H1 (cell line): Measurements from ENCODE around the gene SCARB2. TPM values are rescaled to one million over a fixed set of nuclear protein-coding genes. Genes with fewer than 3 reads are reported as not detected.
A peak's percentile ranks its signal among the peaks of the same experiment; 100 is the strongest.

Experiments used
- CTCF ChIA-PET: fragments of 300-600 bp; sonication (Branson Sonifier 250); formaldehyde crosslinking; loops from one replicate; lab custom pipeline; 2021; ENCODE audit not compliant: partially characterized antibody; lab: Charles Lee
- POLR2A ChIA-PET: fragments of 300-600 bp; sonication (Branson Sonifier 250); formaldehyde crosslinking; loops from one replicate; lab custom pipeline; 2021; ENCODE audit warnings: inconsistent platforms; ENCODE audit not compliant: partially characterized antibody; lab: Charles Lee
- DNase-seq, 2 experiments: peaks; one replicate each; pipeline versions ENCODE4 v3.0.0 to v3.0.0-alpha.2; 2010 to 2022; ENCODE audit warnings: low spot score in 2 of 2, low read depth in 1 of 2, mixed read lengths in 1 of 2
- FAIRE-seq: peaks from 2 replicates; lab custom pipeline; 2011; peaks lifted over from hg19 to GRCh38; lab: Jason Lieb, UNC
- H2AFZ ChIP-seq: 2 replicates; pipeline ENCODE4 v1.8.1; 2012; ENCODE audit warnings: low read length, inconsistent platforms
- H2AK5ac ChIP-seq: 2 replicates; pipeline ENCODE4 v1.6.1; 2013; ENCODE audit warnings: low read depth, low read length
- H2BK120ac ChIP-seq: replicated peaks from 2 replicates; pipeline ENCODE3; 2013; ENCODE audit warnings: low read depth, low read length, inconsistent platforms
- H2BK12ac ChIP-seq: 2 replicates; pipeline ENCODE4 v1.6.1; 2013; ENCODE audit warnings: low read depth, low read length
- H2BK15ac ChIP-seq: 2 replicates; pipeline ENCODE4 v1.6.1; 2013; ENCODE audit warnings: low read length
- H2BK20ac ChIP-seq: 2 replicates; pipeline ENCODE4 v1.6.1; 2013; ENCODE audit warnings: low read length
- H2BK5ac ChIP-seq: 2 replicates; pipeline ENCODE4 v1.6.1; 2013; ENCODE audit warnings: low read depth, low read length
- H3K14ac ChIP-seq: 2 replicates; pipeline ENCODE4 v1.6.1; 2013; ENCODE audit warnings: inconsistent platforms; ENCODE audit not compliant: insufficient read length
- H3K18ac ChIP-seq: 2 replicates; pipeline ENCODE4 v1.6.1; 2013; ENCODE audit warnings: low read length; ENCODE audit errors: extremely low read depth
- H3K23ac ChIP-seq: 2 replicates; pipeline ENCODE4 v1.6.1; 2013; ENCODE audit warnings: inconsistent platforms; ENCODE audit not compliant: insufficient read length
- H3K23me2 ChIP-seq: 2 replicates; pipeline ENCODE4 v1.6.1; 2013; ENCODE audit warnings: low read depth, low read length
- H3K27ac ChIP-seq: 2 replicates; pipeline ENCODE4 v1.6.1; 2011; ENCODE audit warnings: low read depth, low read length, inconsistent platforms
- H3K27me3 ChIP-seq, 4 experiments: replicated peaks in 1 of 4; 1 replicate in 1 of 4; 2 replicates in 3 of 4; pipeline versions ENCODE4 v1.6.1 to v1.8.1; 2011 to 2013; ENCODE audit warnings: low read length in 3 of 4, mild to moderate bottlenecking in 3 of 4, inconsistent platforms in 2 of 4, mixed read lengths in 2 of 4, moderate library complexity in 1 of 4; ENCODE audit not compliant: control insufficient read depth in 3 of 4, insufficient read depth in 3 of 4; ENCODE audit errors: extremely low read depth in 1 of 4
- H3K36me3 ChIP-seq, 4 experiments: 2 replicates each; pipeline versions ENCODE4 v1.6.1 to v1.8.1; 2011 to 2013; ENCODE audit warnings: mild to moderate bottlenecking in 4 of 4, low read length in 3 of 4, moderate library complexity in 2 of 4, control low read depth in 1 of 4, inconsistent platforms in 1 of 4; ENCODE audit not compliant: insufficient read depth in 4 of 4, control insufficient read depth in 2 of 4
- H3K4ac ChIP-seq: replicated peaks from 2 replicates; pipeline ENCODE3; 2013; ENCODE audit warnings: low read length, low read depth, mixed read lengths, inconsistent platforms; ENCODE audit not compliant: insufficient read length
- H3K4me1 ChIP-seq, 4 experiments: replicated peaks in 1 of 4; 1 replicate in 1 of 4; 2 replicates in 3 of 4; pipeline versions ENCODE4 v1.6.1 to v1.8.1; 2011 to 2013; ENCODE audit warnings: low read length in 3 of 4, inconsistent platforms in 2 of 4, mixed read lengths in 1 of 4; ENCODE audit not compliant: insufficient read depth in 4 of 4, control insufficient read depth in 3 of 4
- H3K4me2 ChIP-seq, 2 experiments: 2 replicates each; pipeline versions ENCODE4 v1.6.1 to v1.8.1; 2011 to 2013; ENCODE audit warnings: low read depth in 2 of 2, low read length in 2 of 2, control low read depth in 1 of 2, inconsistent platforms in 1 of 2, mild to moderate bottlenecking in 1 of 2; ENCODE audit not compliant: insufficient read depth in 1 of 2
- H3K4me3 ChIP-seq, 4 experiments: fragments of 200-600, 300-600 bp in 1 of 4; sonication (generic), shearing (Covaris generic), sonication (Bioruptor Twin) in 1 of 4; 2 replicates each; pipeline versions ENCODE4 v1.5.1 to v1.8.1; 2011 to 2016; ENCODE audit warnings: low read length in 4 of 4, low read depth in 3 of 4, control low read depth in 2 of 4, inconsistent platforms in 2 of 4, mild to moderate bottlenecking in 2 of 4, mixed read lengths in 1 of 4, moderate library complexity in 1 of 4; ENCODE audit not compliant: insufficient read depth in 2 of 4; ENCODE audit errors: extremely low read depth in 1 of 4
- H3K56ac ChIP-seq: replicated peaks from 2 replicates; pipeline ENCODE3; 2013; ENCODE audit warnings: low read depth, mild to moderate bottlenecking, mixed read lengths, low read length, inconsistent platforms; ENCODE audit not compliant: insufficient read length
- H3K79me1 ChIP-seq: 2 replicates; pipeline ENCODE4 v1.6.1; 2013; ENCODE audit warnings: low read depth, low read length, control low read depth
- H3K79me2 ChIP-seq, 2 experiments: 2 replicates each; pipeline versions ENCODE4 v1.6.1 to v1.8.1; 2012 to 2013; ENCODE audit warnings: low read length in 2 of 2, mild to moderate bottlenecking in 2 of 2, inconsistent platforms in 1 of 2; ENCODE audit not compliant: insufficient read depth in 2 of 2, control insufficient read depth in 1 of 2
- H3K9ac ChIP-seq, 4 experiments: replicated peaks in 1 of 4; 1 replicate in 1 of 4; 2 replicates in 3 of 4; pipeline versions ENCODE4 v1.6.1 to v1.8.1; 2011 to 2013; ENCODE audit warnings: low read depth in 3 of 4, low read length in 3 of 4, control low read depth in 2 of 4, mild to moderate bottlenecking in 2 of 4, moderate library complexity in 2 of 4, inconsistent platforms in 1 of 4; ENCODE audit errors: extremely low read depth in 1 of 4
- H3K9me3 ChIP-seq, 2 experiments: 2 replicates each; pipeline versions ENCODE4 v1.6.1 to v1.8.1; 2012 to 2013; ENCODE audit warnings: mild to moderate bottlenecking in 2 of 2, moderate library complexity in 2 of 2, control low read depth in 1 of 2, inconsistent platforms in 1 of 2, low read depth in 1 of 2, low read length in 1 of 2, mixed read lengths in 1 of 2; ENCODE audit not compliant: insufficient read depth in 2 of 2
- H4K20me1 ChIP-seq, 2 experiments: replicated peaks in 1 of 2; 2 replicates each; pipeline versions ENCODE3 to v1.8.1; 2011 to 2013; ENCODE audit warnings: inconsistent platforms in 2 of 2, low read length in 2 of 2, mild to moderate bottlenecking in 1 of 2; ENCODE audit not compliant: insufficient read depth in 2 of 2, control insufficient read depth in 1 of 2
- H4K5ac ChIP-seq: 2 replicates; pipeline ENCODE4 v1.6.1; 2013; ENCODE audit warnings: low read length, low read depth, mixed read lengths, inconsistent platforms; ENCODE audit not compliant: insufficient read length
- H4K8ac ChIP-seq: 2 replicates; pipeline ENCODE4 v1.8.0; 2013; ENCODE audit warnings: mild to moderate bottlenecking, moderate library complexity, low read length, inconsistent platforms; ENCODE audit not compliant: insufficient read depth; ENCODE audit errors: extremely low read depth
- H4K91ac ChIP-seq: replicated peaks from 2 replicates; pipeline ENCODE3; 2013; ENCODE audit warnings: low read length, mixed read lengths, inconsistent platforms; ENCODE audit not compliant: insufficient read length
- EP300 ChIP-seq, 2 experiments: IDR thresholded peaks; 1 replicate in 1 of 2; 2 replicates in 1 of 2; pipeline ENCODE4 v1.6.1; 2011 to 2012; ENCODE audit warnings: low read depth in 2 of 2, low read length in 2 of 2, mild to moderate bottlenecking in 2 of 2, borderline replicate concordance in 1 of 2, inconsistent platforms in 1 of 2, moderate library complexity in 1 of 2
- GABPA ChIP-seq: IDR thresholded peaks from 2 replicates; pipeline ENCODE4 v1.6.1; 2011; ENCODE audit warnings: mild to moderate bottlenecking, low read length, moderate library complexity, borderline replicate concordance; ENCODE audit not compliant: insufficient read depth
- POLR2AphosphoS5 ChIP-seq: IDR thresholded peaks from 2 replicates; pipeline ENCODE4 v1.6.1; 2011; ENCODE audit warnings: low read depth, low read length
- SIN3A ChIP-seq, 2 experiments: IDR thresholded peaks in 1 of 2; conservative IDR thresholded peaks in 1 of 2; 2 replicates each; pipeline ENCODE4 v1.6.1; 2011 to 2012; ENCODE audit warnings: low read length in 2 of 2, improper control_type of control experiment in 1 of 2, low read depth in 1 of 2, mild to moderate bottlenecking in 1 of 2
- SP1 ChIP-seq: IDR thresholded peaks from 2 replicates; pipeline ENCODE4 v1.6.1; 2011; ENCODE audit warnings: low read depth, low read length
- SP4 ChIP-seq: IDR thresholded peaks from 2 replicates; pipeline ENCODE4 v1.6.1; 2012; ENCODE audit warnings: low read length, inconsistent platforms
- SUZ12 ChIP-seq: fragments of 200-600 bp; sonication (generic); IDR thresholded peaks from 2 replicates; pipeline ENCODE4 v1.6.1; 2012; ENCODE audit warnings: mild to moderate bottlenecking, inconsistent platforms, low read length, moderate library complexity, mixed read lengths
- TCF12 ChIP-seq: IDR thresholded peaks from 2 replicates; pipeline ENCODE4 v1.6.1; 2011; ENCODE audit warnings: low read depth, mild to moderate bottlenecking, low read length
- WGBS, 2 experiments: shearing (Covaris generic) in 1 of 2; methylation state at CpG; one replicate each; pipeline versions ENCODE4 v1.1.6 to v1.1.7; 2013 to 2015; ENCODE audit warnings: low lambda C conversion rate in 2 of 2, mixed read lengths in 2 of 2, inconsistent platforms in 1 of 2, low coverage in 1 of 2, missing lambda C conversion rate in 1 of 2; ENCODE audit not compliant: insufficient replicate concordance in 2 of 2, insufficient coverage in 1 of 2, insufficient read length in 1 of 2; ENCODE audit errors: extremely low coverage in 1 of 2, missing lambda C conversion rate in 1 of 2; 5-methylcytosine and 5-hydroxymethylcytosine counted together
- polyA plus RNA-seq, 7 experiments: library from polyadenylated mRNA; depleted of rRNA in 3 of 7; stranded (reverse) in 5 of 7; unstranded in 2 of 7; fragments of >200 nt in 5 of 7; fragments of 200-250 nt in 2 of 7; gene quantifications; 1 replicate in 5 of 7; 2 replicates in 1 of 7; 4 replicates in 1 of 7; pipeline versions ENCODE4 v1.2.1 to v1.2.3, GENCODE V29; 2011 to 2013; ENCODE audit warnings: missing spikeins in 2 of 7, mixed read lengths in 2 of 7
- total RNA-seq: library from RNA; stranded (reverse); fragmentation: NEBNext Ultra II Directional; extraction: Animal tissue kit (Norgen Biotek cat#: 25700); gene quantifications from 2 replicates; pipeline ENCODE4 v1.2.1, GENCODE V29; 2021
- TF ChIP-seq, protein P1 (sequence below): IDR thresholded peaks from 2 replicates; pipeline ENCODE4 v1.6.1; 2012; ENCODE audit warnings: inconsistent platforms
- TF ChIP-seq, protein P2 (sequence below): IDR thresholded peaks from 2 replicates; pipeline ENCODE4 v1.6.1; 2012; ENCODE audit warnings: inconsistent platforms

SCARB2 gene
- total and polyA plus RNA-seq, 2 of the 8 experiments (the other 6 are each of a cell fraction or from before 2014, with no cell fraction given) = 18.5 to 35.7 TPM

DNA sequence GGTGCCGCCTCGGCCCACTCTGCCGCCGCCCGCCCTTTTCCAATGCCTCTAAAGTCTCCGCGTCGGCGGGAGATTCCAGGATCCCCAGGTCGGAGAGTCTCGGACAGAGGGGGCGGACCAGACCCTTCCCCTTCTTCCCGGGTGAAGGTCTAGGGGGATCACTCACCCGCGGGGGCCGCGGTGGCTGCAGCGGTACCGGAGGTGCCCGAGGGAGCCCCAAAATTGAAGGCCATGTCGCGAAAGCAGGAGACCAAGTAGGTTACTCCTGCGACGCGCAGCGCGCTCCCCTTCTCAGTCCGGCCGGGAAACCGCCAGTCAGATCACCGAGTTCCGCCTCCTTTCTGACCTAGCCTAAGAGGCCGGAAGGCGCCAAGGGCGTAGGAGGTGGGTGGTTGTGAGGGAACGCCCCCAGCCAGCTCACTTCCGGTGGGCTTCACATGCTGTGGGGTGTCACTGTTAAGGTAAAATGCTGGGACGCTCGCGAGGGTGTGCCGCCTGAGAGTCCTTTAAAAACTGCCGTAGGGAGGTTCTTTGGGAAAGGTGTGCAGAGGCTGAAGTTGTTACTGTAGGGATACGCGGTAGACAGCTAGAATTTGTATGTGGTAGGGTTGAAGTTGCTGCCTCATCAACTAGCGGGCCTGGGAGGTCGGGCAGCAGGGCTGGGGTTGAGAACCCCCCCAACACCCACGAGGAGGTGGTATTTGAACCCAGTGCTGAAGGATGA is 65.3 kb downstream of the SCARB2 start, which contains the start of gene NUP54:
NUP54 (minus strand) TSS at position 256 of the 724 bp plus-strand sequence; CDS start at position 233, 23 bp downstream.
- H3K79me2 ChIP-seq = peaks cover 12 to 52% of the 10 kb centered on the region in 2 experiments; a peak in 3 of 4 replicates
- CTCF ChIA-PET = interaction anchor here (0.6 kb wide), 1 partner anchor 442 kb away, joined by 4 read pairs; no protein-coding TSS in a partner anchor
- TF ChIP-seq TCF12 = 0 out of 2 replicates have a peak, but pooled peaks have one; percentile 1
- no peak for TF ChIP-seq SUZ12
- TF ChIP-seq SP1 = peak; percentile 86
- peak; percentile 95 for TF ChIP-seq SP4
- peak in 1 of 2 experiments; percentile 36; a peak in 1 of 3 replicates for TF ChIP-seq EP300 (IDR thresholded peaks at IDR 0.05; ENCODE audit: borderline replicate concordance in 1 of 2, low read depth in 2 of 2, low read length in 2 of 2)
- peak; percentile 83 for TF ChIP-seq POLR2AphosphoS5
- peak; percentile 94 to 98 for TF ChIP-seq SIN3A (conservative IDR thresholded peaks at IDR 0.05 in 1 of 2, IDR thresholded peaks at IDR 0.05 in 1 of 2; ENCODE audit: low read depth in 1 of 2, low read length in 2 of 2)
- TF ChIP-seq, protein P1, sequence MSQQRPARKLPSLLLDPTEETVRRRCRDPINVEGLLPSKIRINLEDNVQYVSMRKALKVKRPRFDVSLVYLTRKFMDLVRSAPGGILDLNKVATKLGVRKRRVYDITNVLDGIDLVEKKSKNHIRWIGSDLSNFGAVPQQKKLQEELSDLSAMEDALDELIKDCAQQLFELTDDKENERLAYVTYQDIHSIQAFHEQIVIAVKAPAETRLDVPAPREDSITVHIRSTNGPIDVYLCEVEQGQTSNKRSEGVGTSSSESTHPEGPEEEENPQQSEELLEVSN = peak; percentile 45
- peak; percentile 96 for TF ChIP-seq GABPA
- TF ChIP-seq, protein P2, sequence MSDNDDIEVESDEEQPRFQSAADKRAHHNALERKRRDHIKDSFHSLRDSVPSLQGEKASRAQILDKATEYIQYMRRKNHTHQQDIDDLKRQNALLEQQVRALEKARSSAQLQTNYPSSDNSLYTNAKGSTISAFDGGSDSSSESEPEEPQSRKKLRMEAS = peak; percentile 87

More for the DNA sequence above, 65.3 kb downstream of the SCARB2 start, which contains the start of gene NUP54:
- Histone ChIP-seq H2BK15ac (0 out of 2 replicates have a peak within 1 kb of the TSS, but pooled peaks have one; percentile 81), H4K20me1 (peaks cover 0 to 6% of the 10 kb centered on the region in 2 experiments), H3K79me1 (peaks cover 5% of the 10 kb centered on the region), H2BK5ac (peak within 1 kb of the TSS; percentile 82), H2AK5ac (no peak within 1 kb of the TSS), H3K23me2 (peaks cover 5% of the 10 kb centered on the region), H3K36me3 (peaks cover 3 to 11% (median 8%) of the 10 kb centered on the region in 4 experiments; a peak in 5 of 8 replicates), H3K4me1 (no peaks in the 10 kb centered on the region), H3K4ac (no peak within 1 kb of the TSS), H3K27ac (peak within 1 kb of the TSS; percentile 95), H3K9ac (peak within 1 kb of the TSS; percentile 92 to 95 (median 94)), H4K5ac (peak within 1 kb of the TSS; percentile 82), H3K23ac (no peak within 1 kb of the TSS), H2AFZ (peak within 1 kb of the TSS; percentile 72), H2BK20ac (no peak within 1 kb of the TSS), H3K9me3 (no peaks in the 10 kb centered on the region), H3K14ac (peak within 1 kb of the TSS; percentile 11), H4K91ac (peak within 1 kb of the TSS; percentile 32), H3K27me3 (no peaks in the 10 kb centered on the region), H2BK12ac (no peak within 1 kb of the TSS), H3K4me2 (peak within 1 kb of the TSS; percentile 74 to 88), H3K56ac (peak within 1 kb of the TSS; percentile 62), H3K18ac (peak within 1 kb of the TSS; percentile 93), H3K4me3 (peak within 1 kb of the TSS; percentile 85 to 96 (median 92)), H4K8ac (peak within 1 kb of the TSS; percentile 98; the same call in 1 of the 2 replicates), H2BK120ac (no peak within 1 kb of the TSS)
- POLR2A ChIA-PET = interaction anchor here (0.6 to 1.5 kb wide), 22 partner anchors 8 to 311 kb away, joined by 3 to 6 read pairs (median 3); partner anchors contain the start of gene NAAA
- DNase-seq = peak; percentile 89 to 99
- peak; percentile 89 for FAIRE-seq
- 1% methylated on average over 45 of the region's 47 CpGs; no CpG with 5 or more reads in 1 of the 2 experiments for WGBS, 2 experiments
